ENCODE measurements around the gene HOXA1.

The HOXA1 gene

DNA sequence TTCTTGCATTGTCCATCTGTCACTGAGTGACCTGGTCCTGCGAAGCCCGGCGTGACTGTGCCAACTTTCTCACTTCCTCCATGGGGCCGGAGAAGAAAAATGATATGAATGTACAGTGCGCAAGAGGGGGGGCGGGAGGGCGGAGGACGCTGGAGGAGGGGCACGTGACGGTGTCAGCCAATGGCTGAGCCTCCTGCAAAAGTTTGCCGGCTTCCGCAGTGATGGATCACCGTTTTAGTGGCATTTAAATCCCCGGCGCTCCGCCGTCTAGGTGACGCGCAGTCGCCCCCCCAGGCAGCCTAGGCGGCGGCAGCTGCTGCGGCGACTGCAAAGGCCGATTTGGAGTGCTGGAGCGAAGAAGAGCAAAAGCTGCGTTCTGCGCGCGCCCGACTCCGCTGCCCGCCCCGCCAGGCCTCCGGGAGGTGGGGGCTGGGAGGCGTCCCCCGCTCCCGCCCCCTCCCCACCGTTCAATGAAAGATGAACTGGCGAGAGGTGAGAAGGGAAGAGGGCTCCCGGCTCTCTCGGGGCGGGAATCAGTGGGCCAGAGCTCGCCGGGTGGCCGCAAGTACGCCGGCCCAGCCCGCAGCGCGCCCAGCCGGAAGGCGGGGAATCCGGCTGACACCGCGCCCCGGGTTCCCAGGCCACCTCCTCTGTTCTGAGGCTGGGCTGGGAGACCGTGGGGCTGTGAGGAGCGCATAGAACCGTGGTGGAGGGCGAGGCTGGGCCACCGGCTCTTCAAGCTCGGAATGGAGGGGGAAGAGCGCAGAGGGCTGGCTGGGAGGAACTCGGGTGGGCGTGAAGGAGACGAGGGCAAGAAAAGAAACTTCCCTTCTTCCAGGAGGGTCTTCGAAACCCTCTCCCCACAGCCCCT is at the start of gene HOXA1:
Gene HOXA1 (minus strand): TSS at position 104 of the 871 bp plus-strand sequence. CDS start 88 bp downstream, at position 16.
- FAIRE-seq (no peak), DNase-seq (ENCODE audit: insufficient read length, low spot score) (no peak)
- TF ChIP-seq, protein P1, sequence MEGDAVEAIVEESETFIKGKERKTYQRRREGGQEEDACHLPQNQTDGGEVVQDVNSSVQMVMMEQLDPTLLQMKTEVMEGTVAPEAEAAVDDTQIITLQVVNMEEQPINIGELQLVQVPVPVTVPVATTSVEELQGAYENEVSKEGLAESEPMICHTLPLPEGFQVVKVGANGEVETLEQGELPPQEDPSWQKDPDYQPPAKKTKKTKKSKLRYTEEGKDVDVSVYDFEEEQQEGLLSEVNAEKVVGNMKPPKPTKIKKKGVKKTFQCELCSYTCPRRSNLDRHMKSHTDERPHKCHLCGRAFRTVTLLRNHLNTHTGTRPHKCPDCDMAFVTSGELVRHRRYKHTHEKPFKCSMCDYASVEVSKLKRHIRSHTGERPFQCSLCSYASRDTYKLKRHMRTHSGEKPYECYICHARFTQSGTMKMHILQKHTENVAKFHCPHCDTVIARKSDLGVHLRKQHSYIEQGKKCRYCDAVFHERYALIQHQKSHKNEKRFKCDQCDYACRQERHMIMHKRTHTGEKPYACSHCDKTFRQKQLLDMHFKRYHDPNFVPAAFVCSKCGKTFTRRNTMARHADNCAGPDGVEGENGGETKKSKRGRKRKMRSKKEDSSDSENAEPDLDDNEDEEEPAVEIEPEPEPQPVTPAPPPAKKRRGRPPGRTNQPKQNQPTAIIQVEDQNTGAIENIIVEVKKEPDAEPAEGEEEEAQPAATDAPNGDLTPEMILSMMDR (IDR thresholded peaks at IDR 0.05; ENCODE audit: insufficient read depth, missing control alignments), result no peak

- no peak for DNase-seq (ENCODE audit: insufficient read length, low spot score)
- TF ChIP-seq, protein P1 (IDR thresholded peaks at IDR 0.05; ENCODE audit: insufficient read depth, missing control alignments), result no peak
- no peak for FAIRE-seq
These were observed 49.5 kb upstream of the HOXA1 start for GRCh38 chr7:27145165-27145913.

GRCh38 chr7:27144781-27145164 is 49.0 kb upstream of the HOXA1 start:
- FAIRE-seq (no peak), DNase-seq (ENCODE audit: insufficient read length, low spot score) (no peak)
- TF ChIP-seq, protein P1 (IDR thresholded peaks at IDR 0.05; ENCODE audit: insufficient read depth, missing control alignments), result no peak

DNA sequence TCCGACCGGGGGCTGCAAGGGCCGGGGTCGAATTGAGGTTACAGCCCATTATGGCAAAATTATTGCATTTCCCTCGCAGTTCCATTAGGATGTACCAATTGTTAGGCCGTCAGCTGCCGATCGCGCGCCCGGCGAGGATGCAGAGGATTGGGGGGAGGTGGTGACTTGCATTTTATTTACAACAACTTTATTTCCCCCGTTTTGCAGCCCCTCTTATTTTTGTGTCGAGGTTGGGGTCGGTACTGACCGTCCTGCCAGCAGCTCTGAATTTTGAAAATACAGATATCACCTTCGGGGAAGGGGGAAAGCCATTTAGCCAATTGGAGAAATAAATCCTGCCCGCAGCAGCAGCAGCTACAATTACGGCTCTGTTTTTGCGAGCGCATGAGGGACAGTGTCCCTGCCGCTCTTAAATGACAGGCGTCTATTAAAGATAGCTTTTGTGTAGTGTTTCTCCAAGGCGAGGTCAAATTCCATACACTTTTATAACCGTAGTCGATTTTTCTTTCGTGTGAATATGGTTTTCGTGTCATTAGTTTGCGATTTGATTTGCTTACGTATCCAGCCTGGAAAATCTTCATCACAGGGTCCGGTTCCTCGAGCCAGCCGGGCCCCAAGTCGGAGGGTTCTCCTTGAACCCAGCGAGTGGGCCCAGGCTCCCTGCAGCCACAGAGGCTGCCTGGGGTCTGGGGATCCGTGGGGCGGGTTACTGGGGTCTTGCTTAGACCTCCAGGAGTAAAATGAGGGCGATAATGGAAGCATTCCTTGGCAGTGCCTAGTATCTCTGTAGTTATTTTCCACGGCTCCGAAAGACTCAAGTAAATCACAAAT is 48.4 kb upstream of the HOXA1 start:
- FAIRE-seq (no peak), DNase-seq (ENCODE audit: insufficient read length, low spot score) (no peak)
- TF ChIP-seq, protein P1 (IDR thresholded peaks at IDR 0.05; ENCODE audit: insufficient read depth, missing control alignments), result no peak

DNA sequence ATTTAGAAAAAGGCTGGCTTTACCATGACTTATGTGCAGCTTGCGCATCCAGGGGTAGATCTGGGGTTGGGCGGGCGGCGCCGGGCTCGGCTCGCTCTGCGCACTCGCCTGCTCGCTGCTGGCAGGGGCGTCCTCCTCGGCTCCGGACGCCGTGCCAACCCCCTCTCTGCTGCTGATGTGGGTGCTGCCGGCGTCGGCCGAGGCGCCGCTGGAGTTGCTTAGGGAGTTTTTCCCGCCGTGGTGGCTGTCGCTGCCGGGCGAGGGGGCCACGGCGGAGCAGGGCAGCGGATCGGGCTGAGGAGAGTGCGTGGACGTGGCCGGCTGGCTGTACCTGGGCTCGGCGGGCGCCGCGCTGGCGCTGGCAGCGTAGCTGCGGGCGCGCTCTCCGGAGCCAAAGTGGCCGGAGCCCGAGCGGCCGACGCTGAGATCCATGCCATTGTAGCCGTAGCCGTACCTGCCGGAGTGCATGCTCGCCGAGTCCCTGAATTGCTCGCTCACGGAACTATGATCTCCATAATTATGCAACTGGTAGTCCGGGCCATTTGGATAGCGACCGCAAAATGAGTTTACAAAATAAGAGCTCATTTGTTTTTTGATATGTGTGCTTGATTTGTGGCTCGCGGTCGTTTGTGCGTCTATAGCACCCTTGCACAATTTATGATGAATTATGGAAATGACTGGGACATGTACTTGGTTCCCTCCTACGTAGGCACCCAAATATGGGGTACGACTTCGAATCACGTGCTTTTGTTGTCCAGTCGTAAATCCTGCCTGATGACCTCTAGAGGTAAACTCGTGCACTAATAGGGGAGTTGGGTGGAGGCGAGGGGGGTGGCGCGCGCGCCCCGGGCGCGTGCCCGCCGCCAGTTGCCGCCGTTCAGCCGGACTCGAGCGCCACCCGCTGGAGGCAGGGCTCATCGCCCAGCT is 47.5 kb upstream of the HOXA1 start, which contains the start of gene HOXA5:
Gene HOXA5 (minus strand): TSS at position 659 of the 927 bp plus-strand sequence. CDS start 74 bp downstream, at position 585.
- no peak for FAIRE-seq
- DNase-seq (ENCODE audit: insufficient read length, low spot score), result no peak

More for the DNA sequence above, 47.5 kb upstream of the HOXA1 start, which contains the start of gene HOXA5:
- TF ChIP-seq, protein P1 (IDR thresholded peaks at IDR 0.05; ENCODE audit: insufficient read depth, missing control alignments), result peak; percentile 61

Data from D721Med (cell line).